K562 (cell line): ENCODE results near the gene NT5DC1. TPM values are rescaled to one million over a fixed set of nuclear protein-coding genes. Genes with fewer than 3 reads are reported as not detected.

Source experiments
- BCL6 ChIP-seq: fragments of 250-450 bp; sonication (Bioruptor Pico); IDR thresholded peaks from 2 replicates; pipeline ENCODE4 v1.4.0; 2020
- BRF1 ChIP-seq: IDR thresholded peaks from 3 replicates; pipeline ENCODE4 v1.6.1; 2011; ENCODE audit warnings: borderline replicate concordance, mild to moderate bottlenecking; ENCODE audit not compliant: insufficient read length; ENCODE audit errors: extremely low read depth
- CBX1 ChIP-seq: sonication (generic); IDR thresholded peaks from 2 replicates; pipeline ENCODE4 v1.6.1; 2016; ENCODE audit warnings: antibody characterized with exemption, low read depth, mild to moderate bottlenecking
- DIDO1 ChIP-seq: fragments of 450-650 bp; IDR thresholded peaks from 2 replicates; pipeline ENCODE4 v1.6.1; 2016; ENCODE audit warnings: low read depth, missing biosample characterization, missing genetic modification characterization
- ETV6 ChIP-seq, 3 experiments: fragments of 150-350 bp in 1 of 3; sonication (generic) in 1 of 3; formaldehyde crosslinking in 1 of 3; IDR thresholded peaks; 2 replicates each; pipeline versions ENCODE4 v1.6.1 to v1.8.0; 2014 to 2022; ENCODE audit warnings: borderline replicate concordance in 2 of 3, low read depth in 2 of 3, antibody characterized with exemption in 1 of 3, low read length in 1 of 3, mild to moderate bottlenecking in 1 of 3, missing genetic modification reagents in 1 of 3
- KLF1 ChIP-seq: fragments of 450-650 bp; IDR thresholded peaks from 2 replicates; pipeline ENCODE4 v1.6.1; 2016; ENCODE audit warnings: missing genetic modification characterization, missing compliant biosample characterization
- MCM2 ChIP-seq: fragments of 450-650 bp; IDR thresholded peaks from 2 replicates; pipeline ENCODE4 v1.6.1; 2017; ENCODE audit warnings: low read depth, mild to moderate bottlenecking
- NFE2 ChIP-seq: IDR thresholded peaks from 2 replicates; pipeline ENCODE4 v1.6.1; 2014; ENCODE audit warnings: antibody characterized with exemption, low read depth
- NR4A1 ChIP-seq, 2 experiments: fragments of 250-450 bp in 1 of 2; fragments of 450-650 bp in 1 of 2; sonication (Bioruptor Pico) in 1 of 2; IDR thresholded peaks; 2 replicates each; pipeline versions ENCODE4 v1.4.0 to v1.6.1; 2016 to 2020; ENCODE audit warnings: mild to moderate bottlenecking in 2 of 2, missing compliant biosample characterization in 1 of 2, missing genetic modification characterization in 1 of 2, moderate library complexity in 1 of 2
- PHF21A ChIP-seq: fragments of 450-650 bp; IDR thresholded peaks from 2 replicates; pipeline ENCODE4 v1.6.1; 2017; ENCODE audit warnings: low read depth, borderline replicate concordance
- RFX1 ChIP-seq: fragments of 450-650 bp; IDR thresholded peaks from 2 replicates; pipeline ENCODE4 v1.6.1; 2016; ENCODE audit warnings: mild to moderate bottlenecking, moderate library complexity
- SMARCB1 ChIP-seq: IDR thresholded peaks from 2 replicates; pipeline ENCODE4 v1.6.1; 2011; ENCODE audit warnings: improper control_type of control experiment, low read depth; ENCODE audit not compliant: insufficient read length
- ZNF133 ChIP-seq: fragments of 250-450 bp; sonication (Bioruptor Pico); IDR thresholded peaks from 2 replicates; pipeline ENCODE4 v1.4.0; 2020; ENCODE audit warnings: mild to moderate bottlenecking
- ZNF140 ChIP-seq: fragments of 250-450 bp; sonication (Bioruptor Pico); IDR thresholded peaks from 2 replicates; pipeline ENCODE4 v1.8.0; 2021; ENCODE audit warnings: moderate library complexity, mild to moderate bottlenecking, inconsistent platforms
- ZNF197 ChIP-seq: fragments of 200-800 bp; sonication (Bioruptor generic); IDR thresholded peaks from 2 replicates; pipeline ENCODE4 v1.6.1; 2016; ENCODE audit warnings: low read depth, missing genetic modification characterization, missing compliant biosample characterization
- ZNF785 ChIP-seq: fragments of 250-450 bp; sonication (Bioruptor Pico); IDR thresholded peaks from 2 replicates; pipeline ENCODE4 v1.4.0; 2020; ENCODE audit warnings: mild to moderate bottlenecking
- ZSCAN29 ChIP-seq: fragments of 450-650 bp; IDR thresholded peaks from 2 replicates; pipeline ENCODE4 v1.6.1; 2017
- polyA plus RNA-seq, 8 experiments: library from polyadenylated mRNA; depleted of rRNA in 4 of 8; stranded (reverse) in 5 of 8; unstranded in 3 of 8; fragments of >200 nt; fragmentation: Nextera tagmentation in 2 of 8; fragmentation: Illumina TruSeq in 1 of 8; extraction: Ambion mirVana in 2 of 8; extraction: Trizol in 1 of 8; gene quantifications; 2 replicates each; pipeline versions ENCODE4 v1.2.1 to v1.2.3, GENCODE V29; 2011 to 2014; ENCODE audit warnings: inconsistent platforms in 1 of 8, missing spikeins in 1 of 8
- total RNA-seq, 7 experiments: library from RNA; depleted of rRNA in 6 of 7; stranded (reverse); fragments of >200 nt in 6 of 7; fragmentation: Illumina TruSeq in 2 of 7; extraction: Trizol in 2 of 7; gene quantifications; 2 replicates each; pipeline versions ENCODE4 v1.2.1 to v1.2.3, GENCODE V29; 2011 to 2021; ENCODE audit warnings: low replicate concordance in 1 of 7
- TF ChIP-seq, protein P1 (sequence below): sonication (generic); formaldehyde crosslinking; IDR thresholded peaks from 2 replicates; pipeline ENCODE4 v1.8.1; 2022; ENCODE audit warnings: missing genetic modification reagents
- TF ChIP-seq, protein P2 (sequence below): fragments of 250-450 bp; sonication (Bioruptor Pico); IDR thresholded peaks from 2 replicates; pipeline ENCODE4 v1.8.0; 2021; ENCODE audit warnings: moderate library complexity, mild to moderate bottlenecking, inconsistent platforms
- TF ChIP-seq, protein P3 (sequence below): sonication (generic); formaldehyde crosslinking; IDR thresholded peaks from 2 replicates; pipeline ENCODE4 v1.8.0; 2022; ENCODE audit warnings: mild to moderate bottlenecking, missing genetic modification reagents
- TF ChIP-seq, protein P4 (sequence below): fragments of 450-650 bp; formaldehyde crosslinking; IDR thresholded peaks from 2 replicates; pipeline ENCODE4 v1.4.0; 2022; ENCODE audit warnings: missing genetic modification characterization
- TF ChIP-seq, protein P5 (sequence below), 2 experiments: fragments of 250-450 bp in 1 of 2; fragments of 450-650 bp in 1 of 2; sonication (Bioruptor Pico) in 1 of 2; IDR thresholded peaks; 2 replicates each; pipeline versions ENCODE4 v1.6.1 to v1.8.0; 2016 to 2021; ENCODE audit warnings: mild to moderate bottlenecking in 2 of 2, moderate library complexity in 2 of 2, missing compliant biosample characterization in 1 of 2, missing genetic modification characterization in 1 of 2

The NT5DC1 gene
- total and polyA plus RNA-seq, 9 of the 15 experiments (the other 6 are each of a cell fraction or from before 2014, with no cell fraction given) = 4.9 to 28.5 (median 16.3) TPM

DNA sequence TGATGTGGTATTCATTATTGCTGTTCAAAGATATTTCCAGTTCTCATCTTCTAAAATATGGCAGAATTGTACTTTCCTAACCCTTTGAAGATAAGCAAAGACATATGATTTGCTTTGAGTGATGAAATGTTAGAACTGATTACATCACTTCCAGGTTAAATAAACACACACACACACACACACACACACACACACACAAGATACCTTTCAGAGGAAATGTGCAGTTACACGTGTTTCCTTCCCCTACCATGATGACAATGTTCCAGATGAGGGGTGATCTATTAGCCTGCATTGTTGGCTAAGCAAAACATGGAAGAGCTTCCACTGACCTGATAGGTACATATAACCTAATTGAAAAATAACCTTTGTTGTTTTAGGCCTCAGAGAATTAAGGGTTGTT is 28.3 kb upstream of the NT5DC1 start (continued):
- TF ChIP-seq ETV6 (IDR thresholded peaks at IDR 0.05; ENCODE audit: borderline replicate concordance in 1 of 2, low read depth in 2 of 2, low read length in 1 of 2) = no peak
- no peak for TF ChIP-seq ETV6 (CRISPR knock-in tag; IDR thresholded peaks at IDR 0.05; ENCODE audit: borderline replicate concordance)
- TF ChIP-seq KLF1 = no peak
- TF ChIP-seq CBX1 = no peak
- TF ChIP-seq NR4A1 (CRISPR knock-in tag; IDR thresholded peaks at IDR 0.05) = no peak
- TF ChIP-seq NR4A1 (tag; IDR thresholded peaks at IDR 0.05) = no peak
- TF ChIP-seq, protein P1, sequence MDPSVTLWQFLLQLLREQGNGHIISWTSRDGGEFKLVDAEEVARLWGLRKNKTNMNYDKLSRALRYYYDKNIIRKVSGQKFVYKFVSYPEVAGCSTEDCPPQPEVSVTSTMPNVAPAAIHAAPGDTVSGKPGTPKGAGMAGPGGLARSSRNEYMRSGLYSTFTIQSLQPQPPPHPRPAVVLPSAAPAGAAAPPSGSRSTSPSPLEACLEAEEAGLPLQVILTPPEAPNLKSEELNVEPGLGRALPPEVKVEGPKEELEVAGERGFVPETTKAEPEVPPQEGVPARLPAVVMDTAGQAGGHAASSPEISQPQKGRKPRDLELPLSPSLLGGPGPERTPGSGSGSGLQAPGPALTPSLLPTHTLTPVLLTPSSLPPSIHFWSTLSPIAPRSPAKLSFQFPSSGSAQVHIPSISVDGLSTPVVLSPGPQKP (CRISPR knock-in tag) = no peak
- no peak for TF ChIP-seq ZNF133 (CRISPR knock-in tag)
- TF ChIP-seq ZSCAN29 = no peak
- TF ChIP-seq ZNF140 = no peak
- TF ChIP-seq, protein P2, sequence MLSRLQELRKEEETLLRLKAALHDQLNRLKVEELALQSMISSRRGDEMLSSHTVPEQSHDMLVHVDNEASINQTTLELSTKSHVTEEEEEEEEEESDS (CRISPR knock-in tag) = no peak
- no peak for TF ChIP-seq RFX1
- no peak for TF ChIP-seq MCM2
- no peak for TF ChIP-seq DIDO1 (tag)
- TF ChIP-seq, protein P3, sequence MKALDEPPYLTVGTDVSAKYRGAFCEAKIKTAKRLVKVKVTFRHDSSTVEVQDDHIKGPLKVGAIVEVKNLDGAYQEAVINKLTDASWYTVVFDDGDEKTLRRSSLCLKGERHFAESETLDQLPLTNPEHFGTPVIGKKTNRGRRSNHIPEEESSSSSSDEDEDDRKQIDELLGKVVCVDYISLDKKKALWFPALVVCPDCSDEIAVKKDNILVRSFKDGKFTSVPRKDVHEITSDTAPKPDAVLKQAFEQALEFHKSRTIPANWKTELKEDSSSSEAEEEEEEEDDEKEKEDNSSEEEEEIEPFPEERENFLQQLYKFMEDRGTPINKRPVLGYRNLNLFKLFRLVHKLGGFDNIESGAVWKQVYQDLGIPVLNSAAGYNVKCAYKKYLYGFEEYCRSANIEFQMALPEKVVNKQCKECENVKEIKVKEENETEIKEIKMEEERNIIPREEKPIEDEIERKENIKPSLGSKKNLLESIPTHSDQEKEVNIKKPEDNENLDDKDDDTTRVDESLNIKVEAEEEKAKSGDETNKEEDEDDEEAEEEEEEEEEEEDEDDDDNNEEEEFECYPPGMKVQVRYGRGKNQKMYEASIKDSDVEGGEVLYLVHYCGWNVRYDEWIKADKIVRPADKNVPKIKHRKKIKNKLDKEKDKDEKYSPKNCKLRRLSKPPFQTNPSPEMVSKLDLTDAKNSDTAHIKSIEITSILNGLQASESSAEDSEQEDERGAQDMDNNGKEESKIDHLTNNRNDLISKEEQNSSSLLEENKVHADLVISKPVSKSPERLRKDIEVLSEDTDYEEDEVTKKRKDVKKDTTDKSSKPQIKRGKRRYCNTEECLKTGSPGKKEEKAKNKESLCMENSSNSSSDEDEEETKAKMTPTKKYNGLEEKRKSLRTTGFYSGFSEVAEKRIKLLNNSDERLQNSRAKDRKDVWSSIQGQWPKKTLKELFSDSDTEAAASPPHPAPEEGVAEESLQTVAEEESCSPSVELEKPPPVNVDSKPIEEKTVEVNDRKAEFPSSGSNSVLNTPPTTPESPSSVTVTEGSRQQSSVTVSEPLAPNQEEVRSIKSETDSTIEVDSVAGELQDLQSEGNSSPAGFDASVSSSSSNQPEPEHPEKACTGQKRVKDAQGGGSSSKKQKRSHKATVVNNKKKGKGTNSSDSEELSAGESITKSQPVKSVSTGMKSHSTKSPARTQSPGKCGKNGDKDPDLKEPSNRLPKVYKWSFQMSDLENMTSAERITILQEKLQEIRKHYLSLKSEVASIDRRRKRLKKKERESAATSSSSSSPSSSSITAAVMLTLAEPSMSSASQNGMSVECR (CRISPR knock-in tag) = no peak
- TF ChIP-seq BCL6 = no peak
- no peak for TF ChIP-seq BRF1
- TF ChIP-seq NFE2 = no peak
- TF ChIP-seq PHF21A = no peak
- TF ChIP-seq SMARCB1 = no peak
- no peak for TF ChIP-seq ZNF785 (CRISPR knock-in tag)
- TF ChIP-seq, protein P4, sequence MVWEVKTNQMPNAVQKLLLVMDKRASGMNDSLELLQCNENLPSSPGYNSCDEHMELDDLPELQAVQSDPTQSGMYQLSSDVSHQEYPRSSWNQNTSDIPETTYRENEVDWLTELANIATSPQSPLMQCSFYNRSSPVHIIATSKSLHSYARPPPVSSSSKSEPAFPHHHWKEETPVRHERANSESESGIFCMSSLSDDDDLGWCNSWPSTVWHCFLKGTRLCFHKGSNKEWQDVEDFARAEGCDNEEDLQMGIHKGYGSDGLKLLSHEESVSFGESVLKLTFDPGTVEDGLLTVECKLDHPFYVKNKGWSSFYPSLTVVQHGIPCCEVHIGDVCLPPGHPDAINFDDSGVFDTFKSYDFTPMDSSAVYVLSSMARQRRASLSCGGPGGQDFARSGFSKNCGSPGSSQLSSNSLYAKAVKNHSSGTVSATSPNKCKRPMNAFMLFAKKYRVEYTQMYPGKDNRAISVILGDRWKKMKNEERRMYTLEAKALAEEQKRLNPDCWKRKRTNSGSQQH = no peak
- TF ChIP-seq, protein P5, sequence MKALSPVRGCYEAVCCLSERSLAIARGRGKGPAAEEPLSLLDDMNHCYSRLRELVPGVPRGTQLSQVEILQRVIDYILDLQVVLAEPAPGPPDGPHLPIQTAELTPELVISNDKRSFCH (CRISPR knock-in tag; IDR thresholded peaks at IDR 0.05) = no peak
- TF ChIP-seq, protein P5 (tag; IDR thresholded peaks at IDR 0.05) = no peak
- no peak for TF ChIP-seq ZNF197 (CRISPR knock-in tag)
